HEK293T (cell line): ENCODE results near the gene HMCES.
"Not testable (repeated sequence)": the region's sequence is repeated elsewhere in the genome, so short reads cannot be mapped to it uniquely, and the experiment has no call there.

ENCODE experiments used
- CTCF ChIA-PET: fragments of 350-600 bp; formaldehyde crosslinking; extraction: SDS; loops from one replicate; lab custom pipeline; 2021; ENCODE audit warnings: antibody characterized with exemption, inconsistent platforms; lab: Yijun Ruan, JAX
- POLR2A ChIA-PET: fragments of 350-600 bp; formaldehyde crosslinking; extraction: SDS; loops from one replicate; lab custom pipeline; 2020; ENCODE audit warnings: antibody characterized with exemption, inconsistent platforms; lab: Yijun Ruan, JAX
- DNase-seq: peaks from one replicate; pipeline ENCODE4 v3.0.0; 2012; ENCODE audit warnings: mixed read lengths; ENCODE audit errors: extremely low spot score
- ARNT ChIP-seq: fragments of 450-650 bp; IDR thresholded peaks from 2 replicates; pipeline ENCODE4 v1.6.1; 2017; ENCODE audit warnings: mild to moderate bottlenecking
- BHLHE40 ChIP-seq: fragments of 450-650 bp; IDR thresholded peaks from 2 replicates; pipeline ENCODE4 v1.6.1; 2016; ENCODE audit warnings: mild to moderate bottlenecking, moderate library complexity, borderline replicate concordance
- CTBP1 ChIP-seq: fragments of 450-650 bp; IDR thresholded peaks from 2 replicates; pipeline ENCODE4 v1.6.1; 2016; ENCODE audit warnings: borderline replicate concordance
- ELF4 ChIP-seq: fragments of 450-650 bp; IDR thresholded peaks from 2 replicates; pipeline ENCODE4 v1.6.1; 2017; ENCODE audit warnings: antibody characterized with exemption
- FOXA1 ChIP-seq: fragments of 450-650 bp; IDR thresholded peaks from 2 replicates; pipeline ENCODE4 v1.6.1; 2016; ENCODE audit warnings: mild to moderate bottlenecking
- FOXK2 ChIP-seq: fragments of 450-650 bp; IDR thresholded peaks from 2 replicates; pipeline ENCODE4 v1.6.1; 2016; ENCODE audit warnings: mild to moderate bottlenecking
- FOXM1 ChIP-seq: fragments of 450-650 bp; IDR thresholded peaks from 2 replicates; pipeline ENCODE4 v1.6.1; 2017; ENCODE audit warnings: mild to moderate bottlenecking, borderline replicate concordance
- HDGF ChIP-seq: fragments of 450-650 bp; IDR thresholded peaks from 2 replicates; pipeline ENCODE4 v1.6.1; 2017; ENCODE audit warnings: antibody characterized with exemption, borderline replicate concordance
- L3MBTL2 ChIP-seq: fragments of 450-650 bp; conservative IDR thresholded peaks from 2 replicates; pipeline ENCODE4 v1.6.1; 2016; ENCODE audit warnings: mild to moderate bottlenecking
- LEF1 ChIP-seq: fragments of 450-650 bp; IDR thresholded peaks from 2 replicates; pipeline ENCODE4 v1.6.1; 2017; ENCODE audit warnings: mild to moderate bottlenecking, borderline replicate concordance
- NFRKB ChIP-seq: fragments of 450-650 bp; IDR thresholded peaks from 2 replicates; pipeline ENCODE4 v1.6.1; 2016; ENCODE audit warnings: mild to moderate bottlenecking, moderate library complexity
- SP1 ChIP-seq: fragments of 450-650 bp; IDR thresholded peaks from 2 replicates; pipeline ENCODE4 v1.6.1; 2017
- SUZ12 ChIP-seq: fragments of 450-650 bp; IDR thresholded peaks from 2 replicates; pipeline ENCODE4 v1.6.1; 2016; ENCODE audit warnings: mild to moderate bottlenecking
- TARDBP ChIP-seq: fragments of 450-650 bp; IDR thresholded peaks from 2 replicates; pipeline ENCODE4 v1.6.1; 2016
- ZNF384 ChIP-seq: fragments of 450-650 bp; IDR thresholded peaks from 2 replicates; pipeline ENCODE4 v1.6.1; 2016
- TF ChIP-seq, protein P1 (sequence below): fragments of 450-650 bp; IDR thresholded peaks from 2 replicates; pipeline ENCODE4 v1.6.1; 2016

HMCES gene

DNA sequence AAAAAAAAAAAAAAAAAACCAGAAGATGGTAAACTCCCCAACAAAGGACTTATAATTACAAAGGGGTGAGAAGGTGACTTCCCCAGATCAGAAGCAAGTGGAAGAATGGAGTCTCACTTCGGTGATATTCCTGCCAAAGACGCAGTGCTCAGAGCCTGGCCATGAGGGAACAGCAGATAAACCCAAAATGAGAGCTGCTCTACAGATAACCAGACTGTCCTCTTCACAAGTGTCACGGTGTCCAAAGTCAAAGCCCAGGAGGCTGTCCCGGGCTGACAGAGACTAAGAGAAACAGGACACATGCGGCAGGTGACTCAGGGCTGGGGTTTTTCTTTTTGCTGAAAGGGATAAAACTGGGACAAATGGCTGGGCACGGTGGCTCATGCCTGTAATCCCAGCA is 48.8 kb downstream of the HMCES start:
- TF ChIP-seq ARNT (no peak), NFRKB (no peak), FOXA1 (no peak), L3MBTL2 (no peak), ELF4 (no peak), CTBP1 (no peak), TARDBP (no peak), FOXM1 (no peak), LEF1 (no peak), SUZ12 (no peak), SP1 (no peak), BHLHE40 (no peak), FOXK2 (no peak), HDGF (no peak)
- TF ChIP-seq, protein P1, sequence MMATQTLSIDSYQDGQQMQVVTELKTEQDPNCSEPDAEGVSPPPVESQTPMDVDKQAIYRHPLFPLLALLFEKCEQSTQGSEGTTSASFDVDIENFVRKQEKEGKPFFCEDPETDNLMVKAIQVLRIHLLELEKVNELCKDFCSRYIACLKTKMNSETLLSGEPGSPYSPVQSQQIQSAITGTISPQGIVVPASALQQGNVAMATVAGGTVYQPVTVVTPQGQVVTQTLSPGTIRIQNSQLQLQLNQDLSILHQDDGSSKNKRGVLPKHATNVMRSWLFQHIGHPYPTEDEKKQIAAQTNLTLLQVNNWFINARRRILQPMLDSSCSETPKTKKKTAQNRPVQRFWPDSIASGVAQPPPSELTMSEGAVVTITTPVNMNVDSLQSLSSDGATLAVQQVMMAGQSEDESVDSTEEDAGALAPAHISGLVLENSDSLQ, result no peak
- CTCF ChIA-PET, result interaction anchor here (0.7 kb wide), 1 partner anchor 11 kb away, joined by 3 read pairs; no protein-coding TSS in a partner anchor
- POLR2A ChIA-PET, result interaction anchor here (1.3 to 2.5 kb wide), 2 partner anchors 11 to 13 kb away, joined by 4 to 11 read pairs; a partner anchor contains a TSS
- DNase-seq, result no peak

DNA sequence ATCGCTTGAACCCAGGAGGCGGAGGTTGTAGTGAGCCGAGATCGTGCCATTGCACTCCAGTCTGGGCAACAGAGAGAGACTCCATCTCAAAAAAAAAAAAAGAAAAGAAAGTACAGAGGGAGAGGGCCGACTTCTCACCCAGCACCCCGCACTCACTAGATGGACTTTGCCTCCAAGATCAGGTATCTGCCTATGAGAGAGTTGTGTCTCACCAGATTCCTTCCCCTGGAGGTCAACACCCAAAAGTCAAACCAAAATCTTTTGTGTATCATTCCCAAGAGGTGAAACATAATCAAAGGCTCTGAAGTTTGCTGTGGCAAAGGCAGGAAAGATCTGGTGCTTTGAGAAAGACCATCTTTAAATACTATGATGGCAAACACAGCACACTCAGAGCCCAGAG is 51.2 kb downstream of the HMCES start:
- no peak for DNase-seq
- TF ChIP-seq L3MBTL2, result no peak
- TF ChIP-seq SP1, result no peak
- no peak for TF ChIP-seq BHLHE40
- TF ChIP-seq NFRKB, result no peak
- TF ChIP-seq ZNF384, result no peak
- TF ChIP-seq HDGF, result no peak
- no peak for TF ChIP-seq FOXK2
- no peak for TF ChIP-seq SUZ12
- TF ChIP-seq, protein P1, result no peak
- no peak for TF ChIP-seq TARDBP
- TF ChIP-seq LEF1, result no peak
- TF ChIP-seq FOXM1, result no peak
- no peak for TF ChIP-seq FOXA1
- ChIA-PET CTCF (interaction anchor here (3.1 kb wide), 1 partner anchor 13 kb away, joined by 13 read pairs; a partner anchor contains a TSS), POLR2A (interaction anchor here (2.2 kb wide), 1 partner anchor 14 kb away, joined by 8 read pairs; a partner anchor contains a TSS)

DNA sequence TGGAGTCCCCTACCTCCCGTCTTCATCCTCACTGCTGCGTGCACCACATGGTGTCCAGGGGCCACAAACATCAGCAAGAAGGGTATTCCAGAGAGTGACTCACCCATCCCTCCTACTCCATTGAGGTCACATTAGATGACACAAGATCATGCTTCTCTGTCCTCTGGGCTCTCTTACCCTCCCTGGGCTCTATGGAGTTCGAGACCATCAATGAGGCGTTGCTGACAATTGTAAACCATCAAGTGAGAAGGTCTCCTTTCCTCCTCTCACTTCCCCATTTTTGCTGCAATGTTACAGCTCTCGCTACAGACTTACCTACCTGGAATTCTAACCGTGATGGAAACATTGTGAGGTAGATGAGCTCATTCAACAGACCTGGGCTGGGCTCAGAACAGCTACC is 51.7 kb downstream of the HMCES start:
- ChIA-PET POLR2A (interaction anchor here (2.2 kb wide), 1 partner anchor 14 kb away, joined by 8 read pairs; a partner anchor contains a TSS), CTCF (interaction anchor here (3.1 kb wide), 1 partner anchor 14 kb away, joined by 13 read pairs; a partner anchor contains a TSS)
- DNase-seq, result no peak
- TF ChIP-seq SUZ12 (no peak), LEF1 (no peak), HDGF (no peak), ELF4 (no peak), FOXA1 (no peak), L3MBTL2 (no peak), SP1 (no peak), FOXK2 (no peak), FOXM1 (no peak), NFRKB (no peak), BHLHE40 (no peak)

DNA sequence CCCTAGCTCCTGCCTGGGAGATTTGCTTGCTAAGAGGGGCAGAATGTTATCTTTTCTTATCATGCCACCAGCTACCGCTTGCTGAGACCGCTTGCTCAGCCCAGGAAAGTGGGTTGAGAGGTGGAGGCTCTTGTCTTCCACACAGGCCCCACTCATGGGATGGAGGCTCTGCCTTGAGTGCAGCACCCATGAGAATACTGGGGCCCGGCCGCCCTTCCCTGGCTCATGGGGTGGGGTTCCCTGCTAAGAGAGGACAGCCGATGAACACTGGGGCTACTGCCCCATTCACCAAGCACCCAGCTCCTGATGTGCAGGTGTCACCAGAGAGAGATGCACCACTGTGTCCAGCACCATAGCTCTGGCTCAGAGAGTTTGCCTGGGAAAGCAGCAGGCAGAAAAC is 55.2 kb downstream of the HMCES start:
- TF ChIP-seq SUZ12, result no peak
- TF ChIP-seq HDGF, result no peak
- TF ChIP-seq SP1, result no peak
- TF ChIP-seq ELF4, result no peak
- TF ChIP-seq NFRKB, result no peak
- no peak for TF ChIP-seq FOXM1
- no peak for TF ChIP-seq ZNF384
- TF ChIP-seq TARDBP, result no peak
- TF ChIP-seq CTBP1, result no peak
- no peak for TF ChIP-seq BHLHE40
- no peak for TF ChIP-seq FOXA1
- ChIA-PET POLR2A (interaction anchor here (1.1 kb wide), 1 partner anchor 17 kb away, joined by 6 read pairs; a partner anchor contains a TSS), CTCF (no interaction called here)
- no peak for DNase-seq

DNA sequence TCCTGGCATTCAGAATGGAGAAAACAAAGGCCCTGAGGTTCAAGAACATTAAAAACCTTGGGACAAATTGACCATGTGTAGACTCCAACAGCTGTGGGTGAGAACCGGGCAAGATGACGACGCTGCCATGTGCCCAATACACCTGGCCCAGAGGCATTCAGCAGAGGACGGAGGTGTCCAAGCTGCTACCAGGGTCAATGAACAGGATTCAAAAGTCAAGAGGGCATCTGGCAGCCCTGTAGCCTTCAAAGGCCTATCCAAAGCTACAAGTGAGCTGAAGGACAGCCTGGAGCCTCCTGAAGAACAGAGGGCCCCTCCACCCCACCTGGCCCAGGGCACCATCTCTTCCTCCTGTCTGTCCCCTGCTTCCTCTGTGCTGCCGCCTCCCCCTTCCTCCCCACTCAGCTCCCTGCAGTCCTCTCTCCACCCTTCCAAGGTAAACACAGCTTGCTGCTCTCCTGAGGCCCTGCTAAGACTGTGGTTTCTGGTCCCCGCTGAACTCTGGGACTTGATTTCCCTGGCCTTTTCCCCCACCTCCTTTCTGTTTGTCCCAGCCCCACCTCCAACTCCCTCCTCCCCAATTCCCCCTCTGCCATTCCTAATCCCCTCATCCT is 57.5 kb downstream of the HMCES start:
- no peak for TF ChIP-seq SUZ12
- no peak for TF ChIP-seq BHLHE40
- no peak for TF ChIP-seq TARDBP
- TF ChIP-seq LEF1, result no peak
- POLR2A ChIA-PET, result no interaction called here
- no peak for DNase-seq
- CTCF ChIA-PET, result no interaction called here

DNA sequence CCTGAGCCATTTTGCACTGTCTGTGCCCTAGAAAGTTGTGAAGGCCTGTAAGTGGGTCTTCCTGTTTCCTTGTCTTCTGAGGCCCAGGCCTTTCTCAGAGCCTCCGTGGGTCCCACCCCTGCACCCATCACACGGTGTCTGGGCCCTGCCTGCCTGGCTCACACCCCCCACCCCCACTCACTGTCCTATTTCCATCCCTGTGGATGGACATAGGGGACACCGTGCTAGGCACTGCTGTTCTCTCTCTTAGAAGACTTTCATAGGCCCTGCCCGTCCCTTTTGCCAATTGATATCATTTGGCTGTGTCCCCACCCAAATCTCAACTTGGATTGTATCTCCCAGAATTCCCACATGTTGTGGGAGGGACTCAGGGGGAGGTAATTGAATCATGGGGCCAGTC is 59.0 kb downstream of the HMCES start:
- CTCF ChIA-PET, DNase-seq, POLR2A ChIA-PET: not testable (repeated sequence)

DNA sequence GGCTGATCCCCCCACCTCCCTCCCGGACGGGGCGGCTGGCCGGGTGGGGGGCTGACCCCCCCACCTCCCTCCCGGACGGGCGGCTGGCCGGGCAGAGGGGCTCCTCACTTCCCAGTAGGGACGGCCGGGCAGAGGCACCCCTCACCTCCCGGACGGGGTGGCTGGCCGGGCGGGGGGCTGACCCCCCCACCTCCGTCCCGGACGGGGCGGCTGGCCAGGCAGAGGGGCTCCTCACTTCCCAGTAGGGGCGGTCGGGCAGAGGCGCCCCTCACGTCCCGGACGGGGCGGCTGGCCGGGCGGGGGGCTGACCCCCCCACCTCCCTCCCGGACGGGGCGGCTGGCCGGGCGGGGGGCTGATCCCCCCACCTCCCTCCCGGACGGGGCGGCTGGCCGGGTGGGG is 60.5 kb downstream of the HMCES start:
- POLR2A ChIA-PET, CTCF ChIA-PET, DNase-seq: not testable (repeated sequence)

DNA sequence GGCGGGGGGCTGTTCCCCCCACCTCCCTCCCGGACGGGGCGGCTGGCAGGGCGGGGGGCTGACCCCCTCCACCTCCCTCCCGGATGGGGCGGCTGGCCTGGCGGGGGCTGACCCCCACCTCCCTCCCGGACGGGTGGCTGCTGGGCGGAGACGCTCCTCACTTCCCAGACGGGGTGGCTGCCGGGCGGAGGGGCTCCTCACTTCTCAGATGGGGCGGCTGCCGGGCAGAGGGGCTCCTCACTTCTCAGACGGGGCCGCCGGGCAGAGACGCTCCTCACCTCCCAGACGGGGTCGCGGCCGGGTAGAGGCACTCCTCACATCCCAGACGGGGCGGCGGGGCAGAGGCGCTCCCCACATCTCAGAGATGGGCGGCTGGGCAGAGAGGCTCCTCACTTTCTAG is 61.2 kb downstream of the HMCES start:
- POLR2A ChIA-PET, CTCF ChIA-PET: not testable (repeated sequence)

More for the DNA sequence above, 61.2 kb downstream of the HMCES start:
- DNase-seq, result not testable (repeated sequence)
